IPS DF 4.7 (cell line): ENCODE results near the gene SPAG7.

Source experiments
- DNase-seq: peaks from one replicate; pipeline ENCODE4 v3.0.0-alpha.2; 2013; ENCODE audit warnings: low spot score; ENCODE audit errors: extremely low read depth

The SPAG7 gene

GRCh38 chr17:4967539-4968485, at the start of gene SPAG7:
Gene SPAG7, minus strand, starts transcription at chr17:4967817. Its CDS starts 13 bp downstream, at chr17:4967804.
- DNase-seq, result no peak

GRCh38 chr17:5014357-5014756, 46.7 kb upstream of the SPAG7 start:
- no peak for DNase-seq

- DNase-seq, result no peak
These were observed 44.3 kb upstream of the SPAG7 start for GRCh38 chr17:5011928-5012327.

- DNase-seq, result no peak
These were observed 35.7 kb upstream of the SPAG7 start for GRCh38 chr17:5003214-5003867.

GRCh38 chr17:5002121-5002788, 34.6 kb upstream of the SPAG7 start:
- no peak for DNase-seq

GRCh38 chr17:5000237-5000639, 32.6 kb upstream of the SPAG7 start:
- DNase-seq, result no peak

- no peak for DNase-seq
These were observed 31.9 kb upstream of the SPAG7 start for GRCh38 chr17:4999430-5000093.

- DNase-seq, result no peak
These were observed 31.3 kb upstream of the SPAG7 start for GRCh38 chr17:4998732-4999429.

- DNase-seq, result no peak
These were observed 30.6 kb upstream of the SPAG7 start for GRCh38 chr17:4998027-4998731.

- DNase-seq, result no peak
These were observed 29.8 kb upstream of the SPAG7 start, which contains the start of the genes INCA1 and KIF1C for GRCh38 chr17:4997302-4998026. Gene INCA1, minus strand, starts transcription at chr17:4997522. Its CDS starts 3,085 bp downstream, at chr17:4994437. Gene KIF1C, plus strand, starts transcription at chr17:4997950. Its CDS starts 2,297 bp downstream, at chr17:5000247.

GRCh38 chr17:4994081-4994595, 26.5 kb upstream of the SPAG7 start:
- no peak for DNase-seq

- no peak for DNase-seq
These were observed 20.4 kb upstream of the SPAG7 start for GRCh38 chr17:4987767-4988567.

- DNase-seq, result no peak
These were observed 19.5 kb upstream of the SPAG7 start, which contains the start of gene CAMTA2 for GRCh38 chr17:4986951-4987766. Gene CAMTA2, minus strand, starts transcription at chr17:4987675. Its CDS starts 1,453 bp downstream, at chr17:4986222.

GRCh38 chr17:4986403-4986802, 18.8 kb upstream of the SPAG7 start:
- DNase-seq, result no peak

GRCh38 chr17:4982305-4982704, 14.7 kb upstream of the SPAG7 start:
- DNase-seq, result no peak

GRCh38 chr17:4980644-4981216, 13.1 kb upstream of the SPAG7 start:
- DNase-seq, result no peak

- no peak for DNase-seq
These were observed 11.1 kb upstream of the SPAG7 start for GRCh38 chr17:4978726-4979125.
